GM19468 (cell line): Measurements from ENCODE around the gene IFI27L1.

ENCODE experiments used
- ATAC-seq: cut with Tn5 transposase; IDR thresholded peaks from one replicate; pipeline ENCODE4 v1.9.1; 2021; ENCODE audit warnings: mild to moderate bottlenecking, moderate library complexity, moderate number of reproducible peaks; ENCODE audit not compliant: unreplicated experiment; ENCODE audit errors: extremely low read depth

The IFI27L1 gene

GRCh38 chr14:94077111-94077821, 3.8 kb upstream of the IFI27L1 start:
- no peak for ATAC-seq

GRCh38 chr14:94077823-94078222, 3.3 kb upstream of the IFI27L1 start:
- no peak for ATAC-seq

GRCh38 chr14:94079891-94080620, 1.1 kb upstream of the IFI27L1 start:
- no peak for ATAC-seq

- ATAC-seq = no peak
Observed at GRCh38 chr14:94081386-94081820, 293 bp downstream of the IFI27L1 start.

GRCh38 chr14:94087891-94088290, 6.8 kb downstream of the IFI27L1 start:
- ATAC-seq = no peak

- no peak for ATAC-seq
Observed at GRCh38 chr14:94088516-94088915, 7.4 kb downstream of the IFI27L1 start.

- no peak for ATAC-seq
Observed at GRCh38 chr14:94089479-94089878, 8.4 kb downstream of the IFI27L1 start.

GRCh38 chr14:94093418-94093817, 12.3 kb downstream of the IFI27L1 start:
- no peak for ATAC-seq

GRCh38 chr14:94097091-94097490, 16.0 kb downstream of the IFI27L1 start:
- ATAC-seq = no peak

GRCh38 chr14:94098326-94098992, 17.3 kb downstream of the IFI27L1 start:
- ATAC-seq = no peak

GRCh38 chr14:94099006-94099405, 17.9 kb downstream of the IFI27L1 start:
- ATAC-seq = no peak

- ATAC-seq = no peak
Observed at GRCh38 chr14:94100847-94101246, 19.7 kb downstream of the IFI27L1 start.

GRCh38 chr14:94101748-94102147, 20.6 kb downstream of the IFI27L1 start:
- no peak for ATAC-seq

GRCh38 chr14:94102768-94103482, 21.8 kb downstream of the IFI27L1 start:
- no peak for ATAC-seq

- no peak for ATAC-seq
Observed at GRCh38 chr14:94103554-94104150, 22.5 kb downstream of the IFI27L1 start.

- ATAC-seq = no peak
Observed at GRCh38 chr14:94104731-94105130, 23.6 kb downstream of the IFI27L1 start.

- ATAC-seq = no peak
Observed at GRCh38 chr14:94109915-94110250, 28.8 kb downstream of the IFI27L1 start.

- ATAC-seq = no peak
Observed at GRCh38 chr14:94110552-94111181, 29.6 kb downstream of the IFI27L1 start, which contains the start of gene IFI27. TSS of gene IFI27 (plus strand) at chr14:94110736.

- no peak for ATAC-seq
Observed at GRCh38 chr14:94111276-94112095, 30.4 kb downstream of the IFI27L1 start.
